Lower leg skin (tissue), 3 donors: ENCODE results near the gene XYLT1.

Source experiments
- POLR2A ChIP-seq, 2 donors: fragments of 450-650 bp; IDR thresholded peaks; one replicate each; pipeline ENCODE4 v1.6.1; 2016 to 2017; ENCODE audit warnings: antibody characterized with exemption in 2 of 2, mild to moderate bottlenecking in 1 of 2, moderate library complexity in 1 of 2
- TF ChIP-seq, protein P1 (sequence below), 3 donors: fragments of 450-650 bp; IDR thresholded peaks; one replicate each; pipeline ENCODE4 v1.5.1; 2016; ENCODE audit warnings: antibody characterized with exemption in 3 of 3, mild to moderate bottlenecking in 3 of 3, moderate library complexity in 2 of 3

GRCh38 chr16:17347624-17348023, 123.1 kb downstream of the XYLT1 start:
- TF ChIP-seq POLR2A (IDR thresholded peaks at IDR 0.05): no peak
- TF ChIP-seq, protein P1, sequence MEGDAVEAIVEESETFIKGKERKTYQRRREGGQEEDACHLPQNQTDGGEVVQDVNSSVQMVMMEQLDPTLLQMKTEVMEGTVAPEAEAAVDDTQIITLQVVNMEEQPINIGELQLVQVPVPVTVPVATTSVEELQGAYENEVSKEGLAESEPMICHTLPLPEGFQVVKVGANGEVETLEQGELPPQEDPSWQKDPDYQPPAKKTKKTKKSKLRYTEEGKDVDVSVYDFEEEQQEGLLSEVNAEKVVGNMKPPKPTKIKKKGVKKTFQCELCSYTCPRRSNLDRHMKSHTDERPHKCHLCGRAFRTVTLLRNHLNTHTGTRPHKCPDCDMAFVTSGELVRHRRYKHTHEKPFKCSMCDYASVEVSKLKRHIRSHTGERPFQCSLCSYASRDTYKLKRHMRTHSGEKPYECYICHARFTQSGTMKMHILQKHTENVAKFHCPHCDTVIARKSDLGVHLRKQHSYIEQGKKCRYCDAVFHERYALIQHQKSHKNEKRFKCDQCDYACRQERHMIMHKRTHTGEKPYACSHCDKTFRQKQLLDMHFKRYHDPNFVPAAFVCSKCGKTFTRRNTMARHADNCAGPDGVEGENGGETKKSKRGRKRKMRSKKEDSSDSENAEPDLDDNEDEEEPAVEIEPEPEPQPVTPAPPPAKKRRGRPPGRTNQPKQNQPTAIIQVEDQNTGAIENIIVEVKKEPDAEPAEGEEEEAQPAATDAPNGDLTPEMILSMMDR (IDR thresholded peaks at IDR 0.05): no peak
